GM19240 (cell line): ENCODE results near the gene TAS2R7.
"Not testable (repeated sequence)": the region's sequence is repeated elsewhere in the genome, so short reads cannot be mapped to it uniquely, and the experiment has no call there.

Source experiments
- DNase-seq: peaks from one replicate; pipeline ENCODE4 v3.0.0; 2011; ENCODE audit warnings: low spot score; ENCODE audit not compliant: insufficient read length

The TAS2R7 gene, protein sequence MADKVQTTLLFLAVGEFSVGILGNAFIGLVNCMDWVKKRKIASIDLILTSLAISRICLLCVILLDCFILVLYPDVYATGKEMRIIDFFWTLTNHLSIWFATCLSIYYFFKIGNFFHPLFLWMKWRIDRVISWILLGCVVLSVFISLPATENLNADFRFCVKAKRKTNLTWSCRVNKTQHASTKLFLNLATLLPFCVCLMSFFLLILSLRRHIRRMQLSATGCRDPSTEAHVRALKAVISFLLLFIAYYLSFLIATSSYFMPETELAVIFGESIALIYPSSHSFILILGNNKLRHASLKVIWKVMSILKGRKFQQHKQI

GRCh38 chr12:10802587-10802986, at the start of gene TAS2R7:
TAS2R7 (minus strand) TSS chr12:10802627; CDS start chr12:10802570, 57 bp downstream.
- DNase-seq, result no peak

DNA sequence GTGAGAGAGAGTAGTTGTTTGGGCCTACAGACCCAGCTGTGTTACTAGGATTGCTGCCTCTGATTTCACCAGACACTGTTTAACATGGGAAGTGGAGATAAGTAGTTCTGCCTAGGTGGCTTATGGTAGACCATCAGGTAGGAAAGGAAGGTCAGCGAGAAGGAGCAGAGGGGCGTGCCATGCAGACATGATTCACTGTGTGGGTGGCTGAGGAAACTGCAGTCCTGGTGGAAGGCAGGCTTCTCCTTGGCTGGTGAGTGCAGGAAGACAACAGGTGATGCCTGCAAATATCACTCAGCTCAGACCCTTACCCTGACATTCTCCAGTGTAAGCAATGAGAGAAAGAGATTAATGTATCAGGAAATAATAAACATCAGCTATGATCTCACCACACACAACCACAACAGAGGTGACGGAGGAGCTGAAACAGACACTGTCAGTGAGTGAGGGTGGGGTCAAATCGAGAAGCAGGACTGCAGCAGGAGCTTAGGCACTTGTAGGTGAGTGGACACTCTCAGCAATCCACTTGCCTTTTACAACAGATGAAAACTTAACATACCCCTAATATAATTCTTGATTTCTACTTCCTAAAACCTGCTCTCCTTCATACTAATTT, 48.9 kb upstream of the TAS2R7 start:
- DNase-seq, result no peak

GRCh38 chr12:10849425-10849878, 47.0 kb upstream of the TAS2R7 start, which contains the start of gene PRR4:
PRR4 (minus strand) TSS chr12:10849475; CDS start chr12:10849437, 38 bp downstream.
- no peak for DNase-seq

- DNase-seq, result no peak
Measured at GRCh38 chr12:10847744-10848143, 45.3 kb upstream of the TAS2R7 start.

- DNase-seq, result no peak
Measured at GRCh38 chr12:10842862-10843261, 40.4 kb upstream of the TAS2R7 start.

- no peak for DNase-seq
Measured at GRCh38 chr12:10838461-10838860, 36.0 kb upstream of the TAS2R7 start.

- DNase-seq, result no peak
Measured at GRCh38 chr12:10829994-10830393, 27.6 kb upstream of the TAS2R7 start.

- no peak for DNase-seq
Measured at GRCh38 chr12:10826258-10826657, 23.8 kb upstream of the TAS2R7 start, which contains the start of gene TAS2R10. TAS2R10 (minus strand) TSS chr12:10826358; CDS start chr12:10826269, 89 bp downstream.

DNA sequence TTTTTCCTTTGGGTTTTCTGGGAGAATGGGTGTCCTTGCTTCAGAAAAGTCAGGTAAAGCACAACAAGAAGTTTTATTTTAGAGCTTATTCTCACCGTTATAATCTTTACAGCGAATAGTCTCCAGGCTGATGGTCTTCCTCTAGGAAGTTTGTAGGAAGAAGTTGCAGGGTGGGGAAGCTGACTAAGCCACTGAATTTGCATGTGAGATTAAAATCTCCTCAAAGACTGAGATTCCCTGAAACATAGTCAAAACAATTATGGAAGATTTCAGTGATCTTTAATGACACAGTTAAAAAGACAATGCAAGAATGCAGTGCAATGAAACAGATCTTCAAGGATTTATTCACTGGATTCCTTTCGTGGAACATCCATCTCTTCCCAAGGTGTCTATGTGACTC, 22.5 kb upstream of the TAS2R7 start:
- no peak for DNase-seq

DNA sequence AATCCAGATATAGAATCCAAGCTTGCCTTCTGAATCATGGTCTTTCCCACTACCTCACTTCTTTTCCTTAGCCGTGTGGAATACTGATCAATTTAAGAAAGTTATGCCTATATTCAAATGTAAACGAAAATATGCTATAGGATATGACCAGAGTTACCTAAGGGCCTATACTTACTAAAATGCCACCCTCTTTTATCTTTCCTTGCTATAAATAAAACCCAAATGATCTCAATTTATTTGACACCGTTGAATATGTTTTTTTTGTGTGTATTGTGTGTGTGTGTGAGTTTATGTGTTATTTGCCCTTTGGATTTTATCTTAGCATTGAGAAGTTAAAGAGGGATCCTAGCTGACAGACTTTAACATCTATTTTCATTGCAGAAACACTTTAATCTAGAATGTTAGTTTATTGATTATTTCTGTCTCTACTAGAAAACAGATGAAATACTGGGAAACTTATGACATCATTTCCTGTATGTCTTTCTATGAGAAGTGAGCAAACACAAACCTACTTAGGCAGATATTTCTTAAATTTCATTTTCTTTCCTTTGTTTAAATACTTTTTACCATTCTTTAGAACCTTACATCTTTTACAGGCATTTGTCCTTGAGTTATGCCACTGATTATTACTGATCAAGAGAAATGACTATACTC, 9.6 kb upstream of the TAS2R7 start:
- no peak for DNase-seq

- no peak for DNase-seq
Measured at GRCh38 chr12:10810068-10810467, 7.6 kb upstream of the TAS2R7 start, which contains the start of gene TAS2R9. TAS2R9 (minus strand) TSS chr12:10810168; CDS start chr12:10810075, 93 bp downstream.

GRCh38 chr12:10807186-10807585, 4.8 kb upstream of the TAS2R7 start, which contains the start of gene TAS2R8:
TAS2R8 (minus strand) TSS chr12:10807286; CDS start chr12:10806980, 306 bp downstream.
- no peak for DNase-seq

DNA sequence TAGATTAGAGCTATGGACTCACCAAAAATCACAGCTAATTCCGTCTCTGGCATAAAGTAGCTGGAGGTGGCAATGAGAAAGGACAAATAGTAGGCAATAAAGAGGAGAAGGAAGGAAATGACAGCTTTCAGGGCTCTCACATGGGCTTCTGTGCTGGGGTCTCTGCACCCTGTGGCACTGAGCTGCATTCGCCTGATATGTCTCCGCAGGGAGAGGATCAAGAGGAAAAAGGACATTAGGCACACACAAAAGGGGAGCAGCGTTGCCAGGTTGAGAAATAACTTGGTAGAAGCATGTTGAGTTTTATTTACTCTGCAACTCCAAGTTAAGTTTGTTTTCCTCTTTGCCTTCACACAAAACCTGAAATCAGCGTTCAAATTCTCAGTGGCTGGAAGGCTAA, 686 bp downstream of the TAS2R7 start:
- DNase-seq, result no peak

DNA sequence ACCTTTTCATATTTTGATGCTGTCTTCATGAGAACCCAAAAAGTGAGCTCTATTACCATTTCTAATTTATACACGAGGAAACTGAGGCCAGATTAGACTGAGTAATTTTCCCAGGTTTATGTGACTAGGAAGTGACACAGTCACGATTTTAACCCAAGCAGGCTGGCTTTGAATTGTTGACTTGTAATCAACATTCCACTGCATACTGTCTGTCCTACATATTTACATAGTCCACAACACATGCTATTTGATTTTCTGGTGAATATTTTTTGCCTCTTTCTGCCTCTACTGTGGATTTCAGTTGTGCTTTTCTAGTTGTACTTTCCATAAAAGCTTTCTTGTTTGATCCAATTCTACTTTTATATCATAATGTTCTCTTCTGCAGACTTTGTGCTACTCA, 8.2 kb downstream of the TAS2R7 start:
- no peak for DNase-seq

DNA sequence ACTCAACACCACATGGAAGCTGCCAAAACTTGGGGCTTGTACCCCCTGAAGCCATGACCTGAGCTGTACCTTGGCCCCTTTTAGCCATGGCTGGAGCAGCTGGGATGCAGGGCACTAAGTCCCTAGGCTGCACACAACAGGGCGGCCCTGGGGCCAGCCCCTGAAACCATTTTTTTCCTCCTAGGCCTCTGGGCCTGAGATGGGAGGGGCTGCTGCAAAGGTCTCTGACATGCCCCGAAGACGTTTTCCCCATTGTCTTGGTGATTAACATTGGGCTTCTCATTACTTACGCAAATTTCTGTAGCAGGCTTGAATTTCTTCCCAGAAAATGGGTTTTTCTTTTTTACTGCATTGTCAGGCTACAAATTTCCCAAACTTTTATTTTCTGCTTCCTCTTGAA, 10.7 kb downstream of the TAS2R7 start:
- not testable (repeated sequence) for DNase-seq

GRCh38 chr12:10783252-10783651, 19.2 kb downstream of the TAS2R7 start:
- no peak for DNase-seq

DNA sequence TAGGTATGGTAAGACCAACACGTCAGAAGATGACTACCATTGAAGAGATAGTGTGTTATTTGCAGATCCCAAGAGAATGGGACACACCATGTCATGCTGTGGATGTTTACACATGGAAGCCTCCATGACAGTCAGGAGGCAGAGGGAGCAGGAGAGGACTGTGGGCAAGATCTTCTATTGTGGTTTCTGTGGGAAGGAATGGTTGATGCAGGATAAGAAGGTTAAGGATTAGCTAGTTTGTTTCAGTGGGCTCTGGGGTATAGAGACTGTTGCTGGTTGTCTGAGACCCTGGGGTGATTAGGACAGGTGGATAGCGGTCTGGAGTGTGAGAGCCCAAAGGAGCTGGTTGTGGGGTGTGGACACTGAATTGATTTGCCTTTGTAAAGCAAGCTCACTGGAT, 23.3 kb downstream of the TAS2R7 start:
- no peak for DNase-seq

GRCh38 chr12:10771132-10771733, 31.2 kb downstream of the TAS2R7 start:
- no peak for DNase-seq

DNA sequence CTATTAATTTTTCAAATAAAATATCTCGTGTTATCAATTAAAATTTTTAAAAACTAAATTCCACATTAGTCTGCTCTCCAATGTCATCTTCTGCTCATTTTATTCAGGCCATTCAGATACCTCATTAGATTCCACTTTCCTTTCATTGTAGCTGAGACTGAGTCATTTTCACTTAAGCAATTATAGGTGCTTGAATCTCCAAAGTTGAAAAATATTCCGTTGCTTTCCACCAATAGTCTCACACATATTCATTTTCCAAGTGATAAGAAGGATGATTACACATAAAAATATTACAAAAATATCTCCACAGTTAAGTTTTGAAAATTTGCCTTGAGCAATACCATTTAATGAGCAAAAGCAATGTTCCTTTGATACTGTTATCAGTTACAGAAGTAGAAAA, 42.8 kb downstream of the TAS2R7 start:
- no peak for DNase-seq

- DNase-seq, result no peak
Measured at GRCh38 chr12:10756194-10756593, 46.2 kb downstream of the TAS2R7 start.

DNA sequence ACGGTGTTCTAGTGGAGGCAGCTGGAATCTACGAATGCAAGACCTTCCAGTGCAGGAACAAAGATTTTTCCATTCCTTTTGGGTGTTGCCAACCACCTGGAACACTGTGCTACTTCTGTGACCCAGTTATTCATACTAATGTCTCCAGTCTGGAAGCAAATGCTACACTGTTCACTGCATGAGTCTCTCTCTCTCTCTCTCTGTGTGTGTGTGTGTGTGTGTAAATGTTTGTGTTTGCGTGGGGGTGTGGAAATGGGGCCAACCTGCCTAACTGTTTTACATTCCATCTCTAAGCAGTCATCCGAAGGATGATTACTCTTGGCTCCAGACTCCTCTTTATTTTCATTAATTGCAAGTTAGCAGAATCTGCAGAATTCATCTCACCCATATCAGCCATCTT, 49.4 kb downstream of the TAS2R7 start:
- no peak for DNase-seq
